Nucleus accumbens (tissue), 56 donors: ENCODE data around the gene ALDH7A1.
"Not testable (repeated sequence)": the region's sequence is repeated elsewhere in the genome, so short reads cannot be mapped to it uniquely, and the experiment has no call there.

Experiments
- DNase-seq, 56 donors: peaks; one replicate each; lab custom pipeline; 2025; lab: John Stamatoyannopoulos, UW

The ALDH7A1 gene

GRCh38 chr5:126594748-126595485 lies at the start of gene ALDH7A1:
TSS of gene ALDH7A1 (minus strand) at chr5:126595219. CDS start at chr5:126595198, 21 bp downstream.
- peak; percentile 42 to 94 (median 86) for DNase-seq

GRCh38 chr5:126641387-126641786 lies 46.4 kb upstream of the ALDH7A1 start:
- no peak for DNase-seq

GRCh38 chr5:126640866-126641265 lies 45.8 kb upstream of the ALDH7A1 start:
- no peak for DNase-seq

- no peak for DNase-seq
Observed at GRCh38 chr5:126636956-126637355, 41.9 kb upstream of the ALDH7A1 start.

- DNase-seq = no peak
Observed at GRCh38 chr5:126635585-126635984, 40.6 kb upstream of the ALDH7A1 start.

GRCh38 chr5:126633552-126633951 lies 38.5 kb upstream of the ALDH7A1 start:
- DNase-seq = no peak

- no peak for DNase-seq
Observed at GRCh38 chr5:126631920-126632319, 36.9 kb upstream of the ALDH7A1 start.

GRCh38 chr5:126628102-126628501 lies 33.1 kb upstream of the ALDH7A1 start:
- DNase-seq = no peak

GRCh38 chr5:126624534-126624933 lies 29.5 kb upstream of the ALDH7A1 start:
- DNase-seq = no peak

GRCh38 chr5:126619781-126620180 lies 24.8 kb upstream of the ALDH7A1 start:
- no peak for DNase-seq

- not testable (repeated sequence) for DNase-seq
Observed at GRCh38 chr5:126617603-126618002, 22.6 kb upstream of the ALDH7A1 start.

GRCh38 chr5:126615286-126615685 lies 20.3 kb upstream of the ALDH7A1 start:
- no peak for DNase-seq

GRCh38 chr5:126613941-126614592 lies 19.0 kb upstream of the ALDH7A1 start:
- DNase-seq = no peak

- no peak for DNase-seq
Observed at GRCh38 chr5:126610616-126611015, 15.6 kb upstream of the ALDH7A1 start.

GRCh38 chr5:126610160-126610559 lies 15.1 kb upstream of the ALDH7A1 start:
- no peak for DNase-seq

GRCh38 chr5:126605525-126605924 lies 10.5 kb upstream of the ALDH7A1 start:
- DNase-seq = no peak

- DNase-seq = no peak
Observed at GRCh38 chr5:126603402-126603991, 8.5 kb upstream of the ALDH7A1 start.

GRCh38 chr5:126600631-126601511 lies 5.9 kb upstream of the ALDH7A1 start, which contains the start of gene PHAX:
TSS of gene PHAX (plus strand) at chr5:126600947. CDS start at chr5:126600963, 16 bp downstream.
- peak in 55 of 56 donors; percentile 11 to 86 (median 68) for DNase-seq

- DNase-seq = peak in 2 of 56 donors; percentile 26 to 38
Observed at GRCh38 chr5:126599971-126600630, 5.1 kb upstream of the ALDH7A1 start.

- no peak for DNase-seq
Observed at GRCh38 chr5:126599499-126599898, 4.5 kb upstream of the ALDH7A1 start.
